ENCODE results near the gene CD36. TPM values are rescaled to one million over a fixed set of nuclear protein-coding genes. Genes with fewer than 3 reads are reported as not detected.

CD36 gene
- total and polyA plus RNA-seq, 3 donors from 2014 or later = 5.6 to 19.8 (median 12.8) TPM

DNA sequence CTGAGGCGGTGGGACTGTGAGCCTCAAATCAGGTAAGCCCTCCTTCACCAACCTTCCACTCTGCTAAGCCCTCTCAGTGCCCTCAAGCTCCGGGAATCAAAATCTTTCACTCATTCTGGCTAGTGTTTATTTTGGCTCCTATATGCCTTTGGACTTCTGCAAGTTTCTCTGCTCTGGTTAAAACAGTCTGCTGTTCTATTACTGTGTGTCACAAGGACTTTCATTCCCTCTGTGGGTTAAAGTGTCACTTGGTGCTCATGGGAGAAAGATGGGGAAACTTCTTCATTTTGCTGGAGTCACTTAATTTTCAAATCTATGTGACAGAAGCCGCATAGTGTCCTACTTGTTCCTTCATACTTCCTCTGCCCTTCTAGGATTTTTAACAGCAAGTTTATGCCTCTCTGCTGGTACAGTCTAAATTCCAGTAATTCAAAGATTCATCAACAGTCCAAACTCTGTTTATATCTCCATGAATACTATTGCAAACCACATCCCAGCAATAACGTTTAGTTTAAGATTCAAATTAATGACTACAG is 61.3 kb downstream of the CD36 start:
- H3K36me3 ChIP-seq (ENCODE audit: low read depth, missing control alignments) = no peaks in the 10 kb centered on the region
- H3K4me3 ChIP-seq = no peak overlapping the region
- H3K27ac ChIP-seq = no peak overlapping the region
- peaks cover 6% of the 10 kb centered on the region for H3K4me1 ChIP-seq
- intact Hi-C loops (cut with DNase I; ENCODE audit: low total_unique reads) = no loop called here
- H3K27me3 ChIP-seq = no peaks in the 10 kb centered on the region
- 48 to 60% methylated on average over 4 of the region's 4 CpGs for WGBS, 2 donors
- TF ChIP-seq, protein P1, sequence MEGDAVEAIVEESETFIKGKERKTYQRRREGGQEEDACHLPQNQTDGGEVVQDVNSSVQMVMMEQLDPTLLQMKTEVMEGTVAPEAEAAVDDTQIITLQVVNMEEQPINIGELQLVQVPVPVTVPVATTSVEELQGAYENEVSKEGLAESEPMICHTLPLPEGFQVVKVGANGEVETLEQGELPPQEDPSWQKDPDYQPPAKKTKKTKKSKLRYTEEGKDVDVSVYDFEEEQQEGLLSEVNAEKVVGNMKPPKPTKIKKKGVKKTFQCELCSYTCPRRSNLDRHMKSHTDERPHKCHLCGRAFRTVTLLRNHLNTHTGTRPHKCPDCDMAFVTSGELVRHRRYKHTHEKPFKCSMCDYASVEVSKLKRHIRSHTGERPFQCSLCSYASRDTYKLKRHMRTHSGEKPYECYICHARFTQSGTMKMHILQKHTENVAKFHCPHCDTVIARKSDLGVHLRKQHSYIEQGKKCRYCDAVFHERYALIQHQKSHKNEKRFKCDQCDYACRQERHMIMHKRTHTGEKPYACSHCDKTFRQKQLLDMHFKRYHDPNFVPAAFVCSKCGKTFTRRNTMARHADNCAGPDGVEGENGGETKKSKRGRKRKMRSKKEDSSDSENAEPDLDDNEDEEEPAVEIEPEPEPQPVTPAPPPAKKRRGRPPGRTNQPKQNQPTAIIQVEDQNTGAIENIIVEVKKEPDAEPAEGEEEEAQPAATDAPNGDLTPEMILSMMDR (IDR thresholded peaks at IDR 0.05) = no peak
- no peak for TF ChIP-seq POLR2A (IDR thresholded peaks at IDR 0.05)
- no peak for DNase-seq
- H3K9me3 ChIP-seq = no peaks in the 10 kb centered on the region

- Histone ChIP-seq H3K9me3 (no peaks in the 10 kb centered on the region), H3K4me3 (no peak overlapping the region), H3K27me3 (no peaks in the 10 kb centered on the region), H3K4me1 (peaks cover 6% of the 10 kb centered on the region), H3K36me3 (ENCODE audit: low read depth, missing control alignments) (no peaks in the 10 kb centered on the region), H3K27ac (no peak overlapping the region)
- TF ChIP-seq POLR2A (IDR thresholded peaks at IDR 0.05) = no peak
- TF ChIP-seq, protein P1 (IDR thresholded peaks at IDR 0.05) = no peak
- WGBS, 2 donors = 67 to 71% methylated on average over 1 of the region's 1 CpG
- intact Hi-C loops (cut with DNase I; ENCODE audit: low total_unique reads) = no loop called here
- DNase-seq = no peak
These were observed 64.8 kb downstream of the CD36 start for GRCh38 chr7:80703272-80703671.

DNA sequence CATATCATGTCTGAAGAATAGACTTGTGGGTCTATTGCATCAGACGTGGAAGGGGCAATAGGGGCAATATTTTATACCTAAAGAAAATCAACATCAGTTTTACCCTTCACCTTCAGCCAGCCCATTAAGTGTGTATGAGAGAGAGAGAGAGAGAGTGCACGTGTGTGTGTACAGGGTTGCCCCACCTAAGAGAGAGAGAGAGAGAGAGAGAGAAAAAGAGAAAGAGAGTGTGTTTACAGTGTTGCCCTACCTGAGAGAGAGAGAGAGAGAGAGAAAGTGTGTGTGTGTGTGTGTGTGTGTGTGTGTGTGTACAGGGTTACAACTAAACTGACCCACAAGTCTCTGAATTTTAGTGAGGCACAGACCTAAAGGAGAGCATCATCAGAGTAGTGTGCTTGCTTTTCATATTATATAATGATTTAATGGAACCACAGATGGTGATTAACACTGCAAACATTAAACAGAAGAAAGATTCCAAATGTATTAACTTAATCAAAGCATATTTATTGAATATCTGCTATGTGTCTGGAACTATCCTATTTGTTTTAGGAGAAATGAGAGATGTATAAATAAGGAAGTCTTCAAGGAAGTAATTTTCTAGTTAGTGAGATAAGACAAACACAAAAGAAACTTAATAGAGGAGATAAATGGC is 66.8 kb downstream of the CD36 start:
- no peaks in the 10 kb centered on the region for H3K27me3 ChIP-seq
- intact Hi-C loops (cut with DNase I; ENCODE audit: low total_unique reads) = no loop called here
- 83 to 84% methylated on average over 2 of the region's 2 CpGs for WGBS, 2 donors
- no peak overlapping the region for H3K27ac ChIP-seq
- no peak overlapping the region for H3K4me3 ChIP-seq
- no peak for TF ChIP-seq POLR2A (IDR thresholded peaks at IDR 0.05)
- TF ChIP-seq, protein P1 (IDR thresholded peaks at IDR 0.05) = no peak
- DNase-seq = no peak
- H3K36me3 ChIP-seq (ENCODE audit: low read depth, missing control alignments) = no peaks in the 10 kb centered on the region
- H3K4me1 ChIP-seq = no peaks in the 10 kb centered on the region
- no peaks in the 10 kb centered on the region for H3K9me3 ChIP-seq

GRCh38 chr7:80707318-80707717 is 68.9 kb downstream of the CD36 start:
- TF ChIP-seq POLR2A (IDR thresholded peaks at IDR 0.05) = no peak
- TF ChIP-seq, protein P1 (IDR thresholded peaks at IDR 0.05) = no peak
- no peak overlapping the region for H3K4me3 ChIP-seq
- H3K27ac ChIP-seq = no peak overlapping the region
- WGBS, 2 donors = 88 to 95% methylated on average over 1 of the region's 1 CpG
- DNase-seq = no peak
- intact Hi-C loops (cut with DNase I; ENCODE audit: low total_unique reads) = no loop called here
- H3K9me3 ChIP-seq = no peaks in the 10 kb centered on the region
- no peaks in the 10 kb centered on the region for H3K36me3 ChIP-seq (ENCODE audit: low read depth, missing control alignments)
- no peaks in the 10 kb centered on the region for H3K27me3 ChIP-seq
- no peaks in the 10 kb centered on the region for H3K4me1 ChIP-seq

- no peaks in the 10 kb centered on the region for H3K9me3 ChIP-seq
- H3K4me1 ChIP-seq = no peaks in the 10 kb centered on the region
- 89 to 97% methylated on average over 2 of the region's 2 CpGs for WGBS, 2 donors
- TF ChIP-seq, protein P1 (IDR thresholded peaks at IDR 0.05) = no peak
- no peak for TF ChIP-seq POLR2A (IDR thresholded peaks at IDR 0.05)
- intact Hi-C loops (cut with DNase I; ENCODE audit: low total_unique reads) = no loop called here
- no peaks in the 10 kb centered on the region for H3K36me3 ChIP-seq (ENCODE audit: low read depth, missing control alignments)
- H3K27ac ChIP-seq = no peak overlapping the region
- no peak overlapping the region for H3K4me3 ChIP-seq
- no peak for DNase-seq
- H3K27me3 ChIP-seq = no peaks in the 10 kb centered on the region
These were observed 69.7 kb downstream of the CD36 start for GRCh38 chr7:80708123-80708522.

All from testis (tissue), 3 donors.